ENCODE measurements around the gene PRPF4.
"Not testable (repeated sequence)": the region's sequence is repeated elsewhere in the genome, so short reads cannot be mapped to it uniquely, and the experiment has no call there.

PRPF4 gene

DNA sequence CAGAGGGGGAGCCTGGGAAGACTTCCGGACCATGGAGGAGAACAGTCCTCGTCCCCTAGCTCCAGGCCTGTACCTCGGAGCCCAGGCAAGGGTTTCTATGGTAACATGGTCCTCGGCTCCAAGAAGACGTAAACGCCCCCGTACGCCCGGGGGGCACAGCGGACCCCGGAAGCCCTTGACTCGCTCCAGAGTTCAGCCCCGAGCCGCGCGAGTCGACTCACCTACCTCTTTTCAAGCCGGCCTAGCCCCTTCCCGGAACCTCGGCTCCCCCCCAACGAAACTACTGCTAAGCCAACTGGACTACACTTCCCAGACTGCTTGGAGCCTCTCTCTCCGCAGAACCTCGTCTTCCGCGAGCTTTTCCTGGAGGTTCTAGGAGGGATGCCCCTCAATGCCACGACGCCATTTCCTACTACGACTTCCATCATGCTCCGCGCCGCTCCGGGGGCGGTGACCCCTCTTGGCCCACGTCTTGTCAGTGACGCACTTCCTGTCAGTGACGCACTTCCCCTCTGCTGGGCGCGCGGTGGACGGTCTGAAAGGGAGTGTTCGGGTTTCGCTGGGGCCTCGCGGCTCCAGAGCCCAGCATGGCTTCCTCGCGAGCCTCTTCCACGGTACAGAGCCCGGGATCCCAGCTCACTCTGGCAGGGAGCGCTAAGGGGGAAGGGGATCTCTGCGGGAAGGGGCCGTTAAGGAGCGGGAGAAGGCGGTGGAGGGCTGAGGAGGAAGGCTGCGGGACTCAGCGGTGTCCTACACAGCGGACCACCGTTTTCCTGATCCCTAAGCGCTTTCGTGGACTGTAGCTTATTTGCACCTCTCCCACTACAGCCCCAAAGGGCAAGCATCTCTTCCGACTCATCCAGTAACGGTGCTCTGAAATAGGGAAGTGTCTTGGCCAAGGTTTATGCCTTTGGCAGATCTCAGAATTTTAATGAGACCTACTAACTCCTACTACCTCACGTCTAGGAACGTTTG, at the start of gene PRPF4, which contains the start of gene CDC26:
Gene PRPF4, plus strand, starts transcription at position 502 of the 975 bp plus-strand sequence. Its CDS starts 86 bp downstream, at position 588.
Gene CDC26, minus strand, starts transcription at position 416 of the 975 bp plus-strand sequence. CDS start 3,065 bp downstream, outside the sequence.
- peak; percentile 91 for DNase-seq (ENCODE audit: low read depth)

DNA sequence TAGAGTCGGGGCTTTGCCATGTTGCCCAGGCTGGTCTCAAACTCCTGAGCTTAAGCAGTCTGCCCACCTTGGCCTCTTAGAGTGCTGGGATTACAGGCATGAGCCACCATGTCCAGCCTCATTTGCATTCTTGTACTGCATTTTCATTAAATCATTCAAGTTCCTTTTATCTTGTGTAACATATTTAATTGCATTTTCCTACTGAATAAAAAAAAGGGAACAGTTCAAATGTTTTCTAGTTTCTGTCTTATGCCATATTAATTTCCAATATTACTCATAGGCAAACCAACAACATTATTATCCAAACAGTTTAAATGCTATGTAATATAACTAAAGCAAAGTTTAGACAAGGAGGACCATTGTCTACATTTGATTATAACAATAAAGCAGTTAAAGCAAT, 48.0 kb upstream of the PRPF4 start:
- DNase-seq (ENCODE audit: low read depth) = no peak

DNA sequence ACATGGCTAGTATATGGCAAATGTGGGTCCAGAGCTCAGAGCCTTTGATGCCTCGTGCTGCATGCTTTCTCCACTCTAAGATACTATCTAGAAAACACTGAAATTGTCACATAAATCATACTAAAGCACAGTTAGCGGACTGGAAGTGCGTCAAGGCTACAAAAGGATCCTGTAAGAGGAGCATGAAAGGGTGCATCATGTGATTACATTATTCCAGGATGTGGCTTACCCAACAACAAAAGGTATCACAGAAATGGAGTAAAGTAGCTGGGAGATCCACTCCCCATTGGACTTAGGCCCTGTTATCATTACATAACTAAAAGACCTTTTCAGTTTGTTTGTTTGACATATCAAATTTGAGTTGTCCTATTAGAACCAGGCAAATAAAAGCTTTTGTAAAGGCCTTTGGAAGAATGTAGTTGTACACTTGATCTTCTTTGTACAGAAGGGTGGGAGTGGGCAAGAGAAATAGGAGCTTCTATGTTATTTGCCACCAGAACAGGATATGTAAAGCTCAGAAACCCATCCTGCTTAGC, 47.3 kb upstream of the PRPF4 start:
- DNase-seq (ENCODE audit: low read depth) = no peak

DNA sequence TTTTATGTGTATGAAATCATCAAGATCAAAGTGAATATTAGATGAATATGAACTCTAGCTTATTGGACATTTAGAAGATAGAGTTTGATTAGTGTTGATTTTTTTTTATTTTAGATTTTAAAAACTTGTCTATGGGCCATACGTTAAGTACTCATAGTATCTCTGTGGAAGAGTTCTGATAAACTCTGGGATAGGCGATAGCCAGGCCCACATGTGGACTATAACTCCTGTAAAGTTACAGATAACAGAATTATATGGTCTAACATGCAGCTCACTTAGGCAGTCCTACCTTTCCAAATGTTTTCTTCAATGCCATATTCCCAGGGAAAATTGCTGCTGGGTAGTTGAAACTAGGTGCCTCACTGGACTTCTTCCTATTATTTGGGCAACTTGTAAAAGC, 43.8 kb upstream of the PRPF4 start:
- DNase-seq (ENCODE audit: low read depth) = no peak

DNA sequence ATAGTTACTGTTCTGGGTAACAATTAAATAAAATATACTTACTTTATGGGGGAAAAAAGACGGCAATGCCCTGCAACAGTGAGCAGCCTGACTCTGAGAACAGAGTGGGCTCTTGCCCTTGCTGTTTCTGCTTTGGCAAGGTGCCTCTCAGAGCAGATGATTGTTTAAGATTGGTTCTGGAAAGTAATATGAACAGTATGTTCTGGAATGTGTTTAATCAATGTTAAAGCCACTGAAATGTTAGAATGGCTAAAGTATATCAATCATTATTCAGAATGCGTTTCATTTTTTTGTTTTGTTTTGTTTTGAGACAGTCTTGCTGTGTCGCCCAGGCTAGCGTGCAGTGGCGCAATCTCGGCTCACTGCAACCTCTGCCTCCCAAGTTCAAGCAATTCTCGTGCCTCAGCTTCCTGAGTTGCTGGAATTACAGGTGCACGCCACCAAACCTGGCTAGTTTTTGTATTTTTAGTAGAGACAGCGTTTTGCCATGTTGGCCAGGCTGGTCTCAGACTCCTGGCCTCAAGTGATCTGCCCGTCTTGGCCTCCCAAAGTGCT, 39.7 kb upstream of the PRPF4 start:
- DNase-seq (ENCODE audit: low read depth) = not testable (repeated sequence)

DNA sequence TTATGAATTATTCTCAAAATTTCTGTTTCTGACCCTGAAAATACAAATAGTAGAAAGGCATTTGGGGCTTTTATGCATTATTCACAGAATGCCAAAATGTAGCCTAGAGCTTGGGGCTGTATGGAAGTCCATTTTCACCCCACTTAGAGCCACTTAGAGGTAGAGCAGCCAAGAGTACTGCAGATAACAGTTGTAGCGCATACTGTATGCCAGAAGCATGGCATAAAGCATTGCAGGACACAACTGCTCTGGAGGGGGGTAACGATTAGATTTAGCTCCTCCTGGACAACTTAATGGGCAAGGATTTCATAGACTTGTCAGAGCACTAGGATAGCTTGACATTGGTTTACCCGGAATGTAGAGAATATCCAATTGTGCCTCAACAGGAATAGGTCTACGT, 38.4 kb upstream of the PRPF4 start:
- DNase-seq (ENCODE audit: low read depth) = no peak

DNA sequence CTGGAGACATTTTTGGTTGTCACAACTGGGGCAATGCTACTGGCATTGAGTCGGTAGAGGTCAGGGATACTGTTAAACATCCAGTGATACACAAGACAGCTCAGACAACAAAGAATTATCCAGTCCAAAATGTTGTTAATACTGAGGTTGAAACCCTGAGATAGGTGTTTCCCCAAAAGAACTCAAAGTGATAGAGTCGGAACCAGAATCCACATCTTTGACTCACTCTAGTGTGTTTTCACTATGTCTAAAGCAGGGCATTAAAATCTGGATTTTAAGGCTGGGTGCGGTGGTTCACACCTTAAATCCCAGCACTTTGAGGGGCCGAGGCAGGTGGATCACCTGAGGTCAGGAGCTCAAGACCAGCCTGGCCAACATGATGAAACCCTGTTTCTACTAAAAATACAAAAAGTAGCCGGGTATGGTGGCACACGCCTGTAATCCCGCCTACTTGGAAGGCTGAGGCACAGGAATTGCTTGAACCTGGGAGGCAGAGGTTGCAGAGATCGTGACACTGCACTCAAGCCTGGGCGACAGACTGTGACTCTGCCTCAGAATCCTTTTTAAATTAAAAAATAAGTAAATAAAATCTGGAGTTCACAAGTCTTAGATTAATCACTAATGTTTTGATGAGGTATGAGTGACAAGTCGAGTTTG, 37.1 kb upstream of the PRPF4 start:
- DNase-seq (ENCODE audit: low read depth) = no peak

DNA sequence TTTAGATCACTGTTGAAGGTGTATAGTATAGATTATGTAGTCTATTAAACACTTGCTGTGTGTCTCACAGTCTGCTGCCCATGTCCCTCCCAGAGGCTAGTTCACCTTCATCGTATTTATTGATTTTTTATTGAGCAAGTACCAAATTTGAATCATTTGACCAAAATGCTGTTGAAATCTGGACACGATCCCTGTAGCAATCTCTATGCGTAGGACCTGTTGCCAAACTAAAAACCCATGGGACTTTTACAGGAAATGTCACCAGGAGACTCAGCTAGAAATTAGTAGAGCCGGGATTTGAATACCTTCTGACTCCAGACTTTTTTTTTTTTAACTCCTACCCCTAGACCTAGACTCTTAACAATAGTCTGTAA, 36.6 kb upstream of the PRPF4 start:
- DNase-seq (ENCODE audit: low read depth) = no peak

DNA sequence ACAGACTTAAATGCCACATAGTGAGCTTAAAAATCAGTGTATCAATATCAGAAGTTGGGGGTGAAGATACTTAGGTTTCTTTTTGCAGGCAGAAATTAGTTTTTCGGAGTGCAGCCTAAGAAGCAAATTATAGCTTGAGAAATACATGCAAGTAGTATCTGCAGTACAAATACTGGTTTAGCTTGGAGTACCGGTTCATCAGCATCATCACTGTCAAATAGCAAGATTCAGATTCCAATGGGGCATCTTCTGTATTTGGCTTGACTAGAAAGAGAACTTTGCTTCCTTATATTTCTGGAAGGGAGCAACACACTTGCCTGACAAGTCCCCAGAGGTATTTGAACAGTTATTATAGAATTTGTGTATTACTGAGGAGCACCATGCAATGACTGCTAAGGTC, 34.3 kb upstream of the PRPF4 start:
- DNase-seq (ENCODE audit: low read depth) = no peak

DNA sequence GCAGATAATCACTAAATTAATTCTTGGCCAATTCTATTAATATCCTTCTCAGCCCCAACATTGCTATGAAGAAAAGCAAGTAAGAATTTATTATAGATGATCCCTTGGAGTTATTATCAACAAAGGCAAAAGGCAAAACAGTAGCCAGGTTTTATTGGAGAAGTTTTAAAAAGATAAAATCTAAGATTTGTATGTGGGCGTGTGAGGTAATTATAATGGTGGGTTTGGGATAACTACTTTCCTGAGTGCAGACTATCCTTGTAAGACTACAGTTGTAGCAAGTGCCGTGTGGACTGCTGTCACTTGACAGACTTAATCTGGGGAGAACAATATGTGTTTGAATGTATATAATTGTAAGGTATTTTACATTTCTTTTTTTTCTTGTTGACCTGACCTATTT, 30.9 kb upstream of the PRPF4 start:
- DNase-seq (ENCODE audit: low read depth) = no peak

DNA sequence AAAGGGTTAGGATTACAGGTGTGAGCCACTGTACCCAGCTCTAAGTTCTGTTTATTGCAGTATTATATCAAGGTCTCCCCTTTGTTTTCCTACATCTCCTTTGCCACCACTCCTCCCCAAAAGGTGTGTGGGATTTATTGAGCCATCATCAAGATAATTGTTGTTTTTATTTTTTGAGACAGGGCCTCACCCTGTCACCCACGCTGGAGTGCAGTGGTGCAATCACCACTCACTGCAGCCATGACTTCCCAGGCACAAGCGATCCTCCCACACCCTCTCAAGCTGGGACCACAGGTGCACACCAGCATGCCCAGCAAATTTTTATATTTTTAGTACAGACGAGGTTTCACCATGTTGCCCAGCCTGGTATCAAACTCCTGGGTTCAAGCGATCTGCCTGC, 29.6 kb upstream of the PRPF4 start:
- DNase-seq (ENCODE audit: low read depth) = no peak

DNA sequence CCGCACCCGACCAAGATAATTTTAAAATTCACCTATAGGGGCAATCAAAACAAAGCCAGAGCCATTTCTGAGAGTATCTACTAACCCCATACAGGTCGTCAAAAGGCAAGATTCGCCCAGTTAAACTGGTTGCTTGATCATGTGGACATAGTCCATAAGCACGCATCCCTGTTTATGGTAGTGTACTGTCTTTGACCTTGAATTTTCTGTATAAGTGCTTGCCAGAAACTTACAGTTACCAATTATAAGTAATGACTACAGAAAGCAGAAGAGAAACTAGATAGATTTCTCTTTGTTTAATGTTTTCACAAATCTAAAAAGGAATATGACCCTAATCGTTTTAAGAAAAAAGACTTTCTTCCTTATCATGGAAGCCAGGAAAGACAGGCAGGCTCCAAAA, 28.5 kb upstream of the PRPF4 start:
- no peak for DNase-seq (ENCODE audit: low read depth)

DNA sequence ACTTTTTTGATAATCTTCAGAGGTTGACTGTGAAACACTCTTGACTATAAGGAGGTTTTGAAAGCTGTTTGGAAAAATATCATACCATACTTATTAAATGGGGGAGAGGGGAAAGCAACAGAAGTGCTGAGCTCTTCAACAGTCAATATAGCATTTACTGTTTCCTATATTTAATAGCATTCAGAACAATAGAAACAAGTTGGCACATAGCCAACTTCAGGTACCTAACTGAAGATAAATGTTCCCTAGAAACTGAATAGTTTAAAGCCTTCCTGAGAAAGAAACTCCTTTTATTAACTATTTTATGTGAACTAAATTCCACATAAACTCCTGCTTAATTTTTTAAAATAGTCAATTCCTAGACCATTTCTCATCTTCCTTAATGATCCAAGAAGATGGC, 27.8 kb upstream of the PRPF4 start:
- no peak for DNase-seq (ENCODE audit: low read depth)

DNA sequence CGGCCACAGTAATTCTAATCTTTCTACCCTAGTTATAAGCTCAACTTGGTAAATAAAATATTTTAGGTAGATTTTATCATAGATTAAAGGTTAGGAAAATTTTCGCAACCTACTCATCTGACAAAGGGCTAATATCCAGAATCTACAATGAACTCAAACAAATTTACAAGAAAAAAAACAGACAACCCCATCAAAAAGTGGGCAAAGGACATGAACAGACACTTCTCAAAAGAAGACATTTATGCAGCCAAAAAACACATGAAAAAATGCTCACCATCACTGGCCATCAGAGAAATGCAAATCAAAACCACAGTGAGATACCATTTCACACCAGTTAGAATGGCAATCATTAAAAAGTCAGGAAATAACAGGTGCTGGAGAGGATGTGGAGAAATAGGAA, 25.8 kb upstream of the PRPF4 start:
- not testable (repeated sequence) for DNase-seq (ENCODE audit: low read depth)

DNA sequence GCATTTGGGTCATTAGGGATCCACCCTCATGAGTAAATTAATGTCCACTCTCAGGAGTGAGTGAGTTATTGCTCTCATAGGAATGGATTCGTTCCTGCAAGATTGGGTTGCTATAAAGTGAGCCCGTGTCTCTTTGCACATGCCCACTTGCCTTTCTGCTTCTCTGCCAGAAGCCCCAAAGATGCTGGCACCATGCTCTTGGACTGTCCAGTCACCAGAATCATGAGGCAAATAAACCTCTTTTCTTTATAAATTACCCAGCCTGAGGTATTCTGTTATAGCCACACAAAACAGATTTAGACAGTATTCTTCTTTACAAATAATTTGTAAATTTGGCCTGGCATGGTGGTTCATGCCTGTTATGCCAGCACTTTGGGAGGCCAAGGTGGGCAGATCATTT, 24.7 kb upstream of the PRPF4 start:
- DNase-seq (ENCODE audit: low read depth) = no peak

DNA sequence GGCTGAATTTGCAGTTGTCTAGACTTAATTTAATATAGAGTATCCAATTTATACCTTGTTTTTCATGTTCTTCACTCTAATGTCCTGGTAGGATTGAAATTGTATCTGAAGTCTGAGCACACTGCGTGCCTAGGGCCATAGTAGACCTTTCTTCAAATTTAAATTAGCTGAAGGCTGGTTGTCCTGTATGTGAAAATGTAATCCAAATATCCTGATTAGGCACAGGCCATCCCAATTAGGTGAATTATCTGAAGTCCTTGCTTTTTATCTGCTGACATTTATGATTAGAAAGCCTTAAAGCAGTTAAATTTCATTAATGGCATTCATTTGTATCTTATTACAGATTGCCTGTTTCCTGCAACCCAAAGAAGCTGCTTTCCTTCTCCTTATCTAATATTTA, 20.5 kb upstream of the PRPF4 start:
- DNase-seq (ENCODE audit: low read depth) = no peak

DNA sequence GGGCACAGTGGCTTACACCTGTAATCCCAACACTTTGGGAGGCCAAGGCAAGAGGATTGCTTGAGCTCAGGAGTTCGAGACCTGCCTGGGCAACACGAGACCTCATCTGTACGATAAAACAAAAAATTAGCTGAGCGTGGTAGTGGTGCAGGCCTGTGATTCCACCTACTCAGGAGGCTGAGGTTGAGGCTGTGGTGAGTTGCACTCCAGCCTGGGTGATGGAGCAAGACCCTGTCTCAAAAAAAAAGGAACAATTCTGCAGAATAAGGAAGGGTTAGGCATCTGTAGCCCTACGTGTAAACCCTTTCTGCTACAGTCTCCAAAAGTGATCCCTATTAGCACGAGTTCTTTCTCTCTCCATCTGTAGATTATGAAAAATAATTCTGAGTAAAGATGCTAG, 20.0 kb upstream of the PRPF4 start:
- no peak for DNase-seq (ENCODE audit: low read depth)

DNA sequence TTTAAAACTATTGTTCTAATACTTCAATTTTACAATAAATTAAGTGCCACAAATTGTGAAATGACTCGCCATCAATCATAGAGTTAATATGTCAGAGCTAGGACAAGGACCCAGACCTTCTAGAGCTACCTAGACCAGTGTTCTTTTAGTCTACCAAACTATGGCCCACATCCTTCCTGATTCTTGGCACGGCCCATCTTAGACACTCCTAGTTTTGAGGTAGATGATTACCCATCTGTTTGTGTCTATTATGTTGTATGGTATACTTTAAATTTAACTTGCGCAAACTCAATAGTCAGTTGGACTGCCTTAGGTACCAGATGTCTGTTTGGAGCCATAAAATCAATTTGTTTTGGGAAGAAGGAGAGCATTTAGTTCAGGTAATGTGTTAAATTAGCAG, 17.6 kb upstream of the PRPF4 start:
- DNase-seq (ENCODE audit: low read depth) = no peak

DNA sequence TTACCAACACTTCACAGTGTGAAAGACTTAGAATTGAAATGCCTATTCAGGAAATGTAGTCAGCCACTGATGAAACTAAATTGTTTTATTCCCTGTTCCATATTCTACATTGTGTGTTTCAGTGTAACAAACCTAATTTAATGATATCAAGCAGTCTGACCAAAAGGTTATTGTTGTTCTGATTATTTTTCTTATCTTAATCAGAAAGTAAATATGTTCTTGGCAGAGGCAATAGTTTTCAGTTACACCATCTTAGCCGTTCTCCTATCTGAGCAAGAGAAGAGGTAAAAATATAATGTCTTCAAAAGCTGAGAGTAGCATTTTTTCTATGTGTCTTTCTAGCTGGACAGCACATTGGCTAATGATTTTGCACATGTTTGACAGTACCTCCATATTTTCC, 17.2 kb upstream of the PRPF4 start:
- no peak for DNase-seq (ENCODE audit: low read depth)

DNA sequence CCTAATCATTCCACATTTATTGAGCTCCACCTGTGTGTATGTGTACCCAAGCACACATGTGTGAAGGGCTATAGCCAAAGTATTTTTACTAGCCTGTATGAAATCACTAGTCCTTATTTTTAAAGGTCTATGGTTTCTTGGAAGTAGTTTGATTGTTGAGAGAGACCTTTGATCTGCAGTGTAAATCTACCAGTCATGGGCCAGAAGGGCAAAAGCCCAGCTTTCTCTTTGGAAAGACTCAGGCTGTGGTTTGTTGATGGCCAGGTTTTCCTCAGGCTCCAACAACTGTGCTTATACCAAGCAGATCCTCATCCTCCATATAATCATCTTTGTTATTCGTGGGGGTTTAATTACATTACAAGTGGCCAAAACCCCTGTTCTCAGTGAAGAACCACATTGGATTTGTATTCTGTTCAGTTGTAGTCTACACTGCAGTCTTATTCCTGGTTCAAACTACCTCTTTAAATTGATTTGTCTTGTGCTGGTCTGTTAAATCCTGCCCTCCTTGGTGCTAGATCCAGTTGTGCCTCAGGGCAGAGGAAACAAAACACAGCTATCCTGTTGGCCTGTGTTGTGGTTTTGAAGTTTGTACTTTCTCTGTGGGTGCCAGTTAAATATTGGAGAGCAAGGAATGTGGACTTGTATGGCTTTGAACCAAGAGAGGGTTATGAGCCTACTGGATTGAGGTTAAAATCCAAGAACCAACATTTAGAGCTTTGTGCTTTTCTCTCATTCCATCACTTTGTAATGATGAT, 13.4 kb upstream of the PRPF4 start:
- DNase-seq (ENCODE audit: low read depth) = no peak

DNA sequence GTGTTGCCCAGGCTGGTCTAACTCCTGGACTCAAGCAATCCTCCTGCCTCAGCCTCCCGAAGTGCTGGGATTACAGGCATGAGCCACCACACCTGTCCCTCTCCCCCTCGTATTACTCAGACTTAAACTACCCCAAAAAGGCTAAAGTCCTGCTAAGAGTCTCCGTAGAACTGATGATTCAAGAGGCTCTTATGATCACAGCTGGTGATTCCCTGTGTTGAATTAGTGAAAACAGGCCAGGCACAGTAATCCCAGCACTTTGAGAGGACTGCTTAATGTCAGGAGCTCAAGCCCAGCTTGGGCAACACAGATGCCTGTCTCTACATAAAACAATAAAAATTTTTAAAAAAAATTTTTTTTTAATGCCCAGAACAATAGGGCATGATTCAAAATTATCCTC, 9.3 kb upstream of the PRPF4 start:
- no peak for DNase-seq (ENCODE audit: low read depth)
